Breast epithelium (tissue), 4 donors: Measurements from ENCODE around the gene SPTBN1. TPM values are rescaled to one million over a fixed set of nuclear protein-coding genes. Genes with fewer than 3 reads are reported as not detected.

ENCODE experiments used
- DNase-seq, 2 donors: peaks; one replicate each; pipeline ENCODE4 v3.0.0-alpha.2; 2019; ENCODE audit warnings: low spot score in 2 of 2
- H3K27ac ChIP-seq, 2 donors: fragments of 200-600 bp; sonication (generic) in 1 of 2; one replicate each; pipeline ENCODE4 v1.5.1; 2016 to 2019; ENCODE audit warnings: mild to moderate bottlenecking in 1 of 2
- H3K27me3 ChIP-seq, 2 donors: fragments of 200-600 bp; sonication (generic) in 1 of 2; one replicate each; pipeline versions ENCODE4 v1.5.1 to v1.6.0; 2017 to 2019; ENCODE audit warnings: control low read depth in 1 of 2, mild to moderate bottlenecking in 1 of 2
- H3K36me3 ChIP-seq: fragments of 200-600 bp; one replicate; pipeline ENCODE4 v1.5.1; 2019
- H3K4me1 ChIP-seq, 2 donors: fragments of 200-600 bp; sonication (generic); one replicate each; pipeline ENCODE4 v1.5.1; 2016 to 2019; ENCODE audit warnings: control low read depth in 1 of 2
- H3K4me3 ChIP-seq, 3 donors: fragments of 200-600 bp; sonication (generic); 1 replicate in 2 of 3; 2 replicates in 1 of 3; pipeline ENCODE4 v1.5.1; 2016 to 2019; ENCODE audit warnings: mild to moderate bottlenecking in 3 of 3, moderate library complexity in 2 of 3
- H3K9me3 ChIP-seq, 2 donors: fragments of 200-600 bp; sonication (generic) in 1 of 2; one replicate each; pipeline ENCODE4 v1.5.1; 2016 to 2019; ENCODE audit warnings: control low read depth in 1 of 2
- POLR2A ChIP-seq: fragments of 450-650 bp; IDR thresholded peaks from one replicate; pipeline ENCODE4 v1.6.1; 2016; ENCODE audit warnings: antibody characterized with exemption, mild to moderate bottlenecking, moderate library complexity
- POLR2AphosphoS5 ChIP-seq, 3 donors: sonication (generic); formaldehyde crosslinking; IDR thresholded peaks; one replicate each; pipeline ENCODE4 v1.6.1; 2017; ENCODE audit warnings: antibody characterized with exemption in 3 of 3
- intact Hi-C: fragments of 100-400 bp; cut with DNase I; formaldehyde crosslinking; loops from one replicate; pipeline ENCODE4 v1.15.1; 2023; ENCODE audit warnings: low total_unique reads
- total RNA-seq, 3 donors: library from RNA; depleted of rRNA; stranded (reverse); fragments of >200 nt; gene quantifications; one replicate each; pipeline ENCODE4 v1.1.0, GENCODE V29; 2016
- TF ChIP-seq, protein P1 (sequence below), 3 donors: fragments of 450-650 bp; IDR thresholded peaks; one replicate each; pipeline ENCODE4 v1.5.1; 2016 to 2017; ENCODE audit warnings: antibody characterized with exemption in 3 of 3, mild to moderate bottlenecking in 3 of 3, moderate library complexity in 3 of 3

Gene SPTBN1
- total RNA-seq, 3 donors from 2014 or later = 223 to 1,216 (median 273) TPM

DNA sequence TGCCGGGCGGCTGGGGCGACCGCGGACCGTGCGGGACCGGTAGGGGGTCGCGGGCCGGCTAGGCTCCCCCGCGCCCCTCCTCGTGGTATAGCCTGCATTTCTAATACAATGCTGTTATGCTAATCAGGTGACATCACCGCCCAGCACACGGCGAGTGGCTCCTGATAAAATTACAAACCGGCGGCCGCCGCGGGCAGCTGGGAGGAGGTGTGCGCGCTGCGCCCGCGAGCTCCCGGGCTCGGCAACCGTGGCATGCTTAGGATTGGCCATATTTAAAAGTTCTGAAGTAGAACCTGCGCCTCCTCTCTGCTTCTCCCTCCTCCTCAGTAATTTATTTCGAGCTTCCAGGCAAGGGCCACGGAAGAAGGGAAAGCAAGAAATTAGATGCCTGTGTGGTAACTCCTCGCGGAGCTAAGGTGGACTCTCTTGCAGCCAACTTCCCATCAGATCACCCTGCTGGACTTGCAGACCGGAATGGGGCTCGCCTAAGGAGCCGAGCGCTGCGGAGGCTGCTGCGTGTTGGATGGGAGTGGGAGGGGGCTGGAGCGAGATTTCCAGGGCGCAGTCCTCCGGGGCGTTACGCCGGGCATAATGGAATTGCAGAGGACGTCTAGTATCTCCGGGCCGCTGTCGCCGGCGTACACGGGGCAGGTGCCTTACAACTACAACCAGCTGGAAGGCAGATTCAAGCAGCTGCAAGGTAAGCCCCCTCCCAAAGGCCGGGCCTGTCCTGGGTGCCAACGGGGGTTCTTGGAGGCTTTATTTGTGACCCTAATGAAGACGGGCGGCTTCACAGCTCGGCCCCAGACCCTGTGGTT lies 102.3 kb downstream of the SPTBN1 start:
- peak; percentile 55 to 65 for DNase-seq
- Histone ChIP-seq H3K27me3 (no peaks in the 10 kb centered on the region), H3K36me3 (no peaks in the 10 kb centered on the region), H3K4me3 (peak overlapping the region; percentile 42 to 70 (median 68)), H3K27ac (peak overlapping the region; percentile 97), H3K4me1 (peaks cover 8% of the 10 kb centered on the region in 2 donors), H3K9me3 (no peaks in the 10 kb centered on the region)
- TF ChIP-seq POLR2A (no peak), POLR2AphosphoS5 (IDR thresholded peaks at IDR 0.05) (peak in 1 of 3 donors; percentile 39)
- intact Hi-C loops = no loop called here

- intact Hi-C loops = no loop called here
- no peaks in the 10 kb centered on the region for H3K27me3 ChIP-seq
- peaks cover 8% of the 10 kb centered on the region in 2 donors for H3K4me1 ChIP-seq
- DNase-seq = no peak
- no peaks in the 10 kb centered on the region for H3K9me3 ChIP-seq
- no peak for TF ChIP-seq POLR2A
- TF ChIP-seq, protein P1, sequence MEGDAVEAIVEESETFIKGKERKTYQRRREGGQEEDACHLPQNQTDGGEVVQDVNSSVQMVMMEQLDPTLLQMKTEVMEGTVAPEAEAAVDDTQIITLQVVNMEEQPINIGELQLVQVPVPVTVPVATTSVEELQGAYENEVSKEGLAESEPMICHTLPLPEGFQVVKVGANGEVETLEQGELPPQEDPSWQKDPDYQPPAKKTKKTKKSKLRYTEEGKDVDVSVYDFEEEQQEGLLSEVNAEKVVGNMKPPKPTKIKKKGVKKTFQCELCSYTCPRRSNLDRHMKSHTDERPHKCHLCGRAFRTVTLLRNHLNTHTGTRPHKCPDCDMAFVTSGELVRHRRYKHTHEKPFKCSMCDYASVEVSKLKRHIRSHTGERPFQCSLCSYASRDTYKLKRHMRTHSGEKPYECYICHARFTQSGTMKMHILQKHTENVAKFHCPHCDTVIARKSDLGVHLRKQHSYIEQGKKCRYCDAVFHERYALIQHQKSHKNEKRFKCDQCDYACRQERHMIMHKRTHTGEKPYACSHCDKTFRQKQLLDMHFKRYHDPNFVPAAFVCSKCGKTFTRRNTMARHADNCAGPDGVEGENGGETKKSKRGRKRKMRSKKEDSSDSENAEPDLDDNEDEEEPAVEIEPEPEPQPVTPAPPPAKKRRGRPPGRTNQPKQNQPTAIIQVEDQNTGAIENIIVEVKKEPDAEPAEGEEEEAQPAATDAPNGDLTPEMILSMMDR (IDR thresholded peaks at IDR 0.05) = no peak
- no peak for TF ChIP-seq POLR2AphosphoS5 (IDR thresholded peaks at IDR 0.05)
- peak overlapping the region; percentile 97 for H3K27ac ChIP-seq
- no peaks in the 10 kb centered on the region for H3K36me3 ChIP-seq
- H3K4me3 ChIP-seq = peak overlapping the region; percentile 42 to 70 (median 68)
Measured at GRCh38 chr2:54559006-54559445, 102.9 kb downstream of the SPTBN1 start.

DNA sequence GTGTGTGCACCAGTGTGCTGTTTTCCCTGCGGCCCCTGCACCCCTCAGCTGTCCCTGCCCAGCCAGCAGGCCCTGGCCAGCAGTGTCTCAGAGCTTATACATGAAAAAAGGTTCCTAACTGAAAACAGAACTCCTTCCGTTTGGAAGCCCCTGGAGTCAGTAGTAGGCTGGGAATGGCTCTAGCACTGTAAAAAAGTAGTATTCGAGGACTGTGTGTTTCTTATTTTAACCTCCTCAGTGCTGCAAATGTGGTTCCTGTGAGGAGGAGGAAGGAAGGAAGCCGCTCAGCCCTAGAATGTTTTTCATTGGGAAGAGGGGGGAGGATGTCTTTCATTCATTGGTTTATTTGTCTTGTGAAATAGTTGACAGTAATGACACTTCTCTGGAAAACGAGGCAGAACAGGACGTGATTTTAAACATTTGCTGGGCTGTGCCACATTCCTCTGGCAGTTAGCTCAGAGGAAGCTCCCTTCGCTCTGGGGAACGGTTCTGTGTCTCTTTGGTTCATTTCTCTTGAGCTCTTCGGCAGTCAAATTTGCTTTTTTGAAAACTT lies 103.5 kb downstream of the SPTBN1 start:
- intact Hi-C loops = no loop called here
- Histone ChIP-seq H3K27me3 (no peaks in the 10 kb centered on the region), H3K4me1 (peaks cover 8% of the 10 kb centered on the region in 2 donors)

DNA sequence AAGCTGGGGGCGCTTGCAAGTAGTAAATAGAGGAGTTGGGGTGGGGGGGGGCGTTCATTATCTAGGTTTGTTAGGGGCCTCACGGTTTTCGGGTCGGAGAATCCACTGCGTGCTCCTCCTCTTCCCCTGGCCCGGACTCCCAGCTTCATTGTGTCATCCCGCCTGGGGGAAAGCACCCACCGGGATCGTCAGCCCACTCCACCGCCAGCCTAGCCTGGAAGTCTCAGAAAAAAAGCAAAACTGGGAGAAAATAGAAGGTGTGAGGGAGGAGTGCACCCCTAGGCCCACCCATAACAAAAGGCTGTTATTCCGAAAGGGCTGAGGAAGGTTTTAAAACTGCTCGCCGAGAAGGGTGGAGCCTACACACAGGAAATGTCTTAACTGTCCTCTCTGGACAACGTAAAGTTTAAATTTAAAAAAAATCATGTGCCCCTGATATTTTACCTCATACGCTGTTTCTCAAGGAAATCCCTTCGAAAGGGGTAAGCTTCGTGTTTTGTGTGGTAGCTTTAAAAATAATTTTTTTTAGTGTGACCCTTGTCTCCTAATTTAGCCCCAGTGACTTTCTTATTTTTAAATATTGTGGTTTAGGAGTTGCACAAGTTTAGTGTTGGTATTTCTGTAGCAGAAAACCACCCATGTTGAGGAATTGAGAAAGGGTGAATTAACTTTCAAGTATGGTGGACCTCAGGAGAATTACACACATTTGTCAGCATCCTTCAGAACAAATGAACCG lies 104.2 kb downstream of the SPTBN1 start:
- Histone ChIP-seq H3K4me1 (peaks cover 8% of the 10 kb centered on the region in 2 donors), H3K27ac (peak overlapping the region; percentile 97), H3K27me3 (no peaks in the 10 kb centered on the region), H3K36me3 (no peaks in the 10 kb centered on the region), H3K9me3 (no peaks in the 10 kb centered on the region), H3K4me3 (peak overlapping the region; percentile 42 to 70 (median 68))
- DNase-seq = peak in 1 of 2 donors; percentile 38
- intact Hi-C loops = no loop called here
- TF ChIP-seq POLR2A (no peak), POLR2AphosphoS5 (IDR thresholded peaks at IDR 0.05) (peak in 2 of 3 donors; percentile 55 to 63)
- TF ChIP-seq, protein P1 (IDR thresholded peaks at IDR 0.05) = peak; percentile 7 to 30 (median 9)

More for the DNA sequence above, 103.5 kb downstream of the SPTBN1 start:
- no peaks in the 10 kb centered on the region for H3K36me3 ChIP-seq
- DNase-seq = peak in 1 of 2 donors; percentile 49
- H3K27ac ChIP-seq = peak overlapping the region; percentile 97
- TF ChIP-seq POLR2AphosphoS5 (IDR thresholded peaks at IDR 0.05) (peak in 1 of 3 donors; percentile 5), POLR2A (no peak)
- TF ChIP-seq, protein P1 (IDR thresholded peaks at IDR 0.05) = no peak
- no peaks in the 10 kb centered on the region for H3K9me3 ChIP-seq
- H3K4me3 ChIP-seq = peak overlapping the region; percentile 42 to 70 (median 68)

DNA sequence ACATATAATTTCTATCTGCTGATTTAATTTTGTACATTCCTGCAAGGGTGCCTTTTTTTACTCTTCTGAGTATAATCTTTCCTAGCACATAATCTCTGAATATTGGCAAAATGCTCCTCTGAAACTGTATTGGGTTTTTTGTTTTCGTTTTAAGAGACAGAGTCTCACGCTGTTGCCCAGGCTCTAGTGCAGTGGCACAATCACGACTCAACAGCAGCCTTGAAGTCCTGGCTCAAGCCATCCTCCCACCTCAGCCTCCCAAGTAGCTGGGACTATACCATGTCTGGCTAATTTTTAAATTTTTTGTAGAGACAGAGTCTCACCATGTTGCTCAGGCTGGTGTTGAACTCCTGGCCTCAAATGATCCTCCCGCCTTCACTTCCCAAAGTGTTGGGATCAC lies 104.9 kb downstream of the SPTBN1 start:
- no peak for DNase-seq
- H3K4me1 ChIP-seq = peaks cover 8% of the 10 kb centered on the region in 2 donors
- H3K27me3 ChIP-seq = no peaks in the 10 kb centered on the region
- peak overlapping the region in 2 of 3 donors; percentile 68 to 70 for H3K4me3 ChIP-seq
- H3K9me3 ChIP-seq = no peaks in the 10 kb centered on the region
- H3K27ac ChIP-seq = peak overlapping the region; percentile 97
- TF ChIP-seq, protein P1 (IDR thresholded peaks at IDR 0.05) = no peak
- TF ChIP-seq POLR2A (no peak), POLR2AphosphoS5 (IDR thresholded peaks at IDR 0.05) (no peak)
- no peaks in the 10 kb centered on the region for H3K36me3 ChIP-seq
- intact Hi-C loops = no loop called here
